Measurements from ENCODE around the gene MYT1. TPM values are rescaled to one million over a fixed set of nuclear protein-coding genes. Genes with fewer than 3 reads are reported as not detected.

The MYT1 gene
- total and polyA plus RNA-seq, 2 of the 13 experiments (the other 11 are each of a cell fraction or from before 2014, with no cell fraction given), result 0.58 to 2.5 TPM

- TF ChIP-seq ZNF362 (CRISPR knock-in tag; IDR thresholded peaks at IDR 0.05; ENCODE audit: borderline replicate concordance) (peak; percentile 50; the same call in 1 of the 2 replicates), ZFX (CRISPR knock-in tag; IDR thresholded peaks at IDR 0.05; ENCODE audit: low read depth) (peak; percentile 63), ZFP1 (CRISPR knock-in tag; IDR thresholded peaks at IDR 0.05) (peak; percentile 55; the same call in 1 of the 2 replicates), AKNA (CRISPR knock-in tag; IDR thresholded peaks at IDR 0.05; ENCODE audit: borderline replicate concordance) (no peak), ZBTB2 (CRISPR knock-in tag; IDR thresholded peaks at IDR 0.05; ENCODE audit: low read depth) (no peak), PRPF4 (IDR thresholded peaks at IDR 0.05; ENCODE audit: low read depth, low read length, poor library complexity, severe bottlenecking) (peak; percentile 97), ZNF672 (CRISPR knock-in tag; IDR thresholded peaks at IDR 0.05) (no peak), MAZ (IDR thresholded peaks at IDR 0.05; ENCODE audit: borderline replicate concordance, low read depth, low read length) (peak; percentile 99), MAZ (CRISPR knock-in tag; IDR thresholded peaks at IDR 0.05; ENCODE audit: low read depth) (peak; percentile 98), LCORL (IDR thresholded peaks at IDR 0.05) (no peak), LCORL (CRISPR knock-in tag; IDR thresholded peaks at IDR 0.05) (peak; percentile 66; the same call in 1 of the 2 replicates), RFXANK (CRISPR knock-in tag; IDR thresholded peaks at IDR 0.05) (no peak), PPARG (CRISPR knock-in tag; conservative IDR thresholded peaks at IDR 0.05) (peak; percentile 34; the same call in 1 of the 2 replicates), NR1H2 (CRISPR knock-in tag; IDR thresholded peaks at IDR 0.05; ENCODE audit: borderline replicate concordance, low read depth) (no peak), SMAD9 (CRISPR knock-in tag; IDR thresholded peaks at IDR 0.05) (no peak), ZNF83 (CRISPR knock-in tag; IDR thresholded peaks at IDR 0.05; ENCODE audit: borderline replicate concordance) (no peak), ZNF513 (CRISPR knock-in tag; conservative IDR thresholded peaks at IDR 0.05) (no peak), ARHGAP35 (CRISPR knock-in tag; IDR thresholded peaks at IDR 0.05; ENCODE audit: borderline replicate concordance) (no peak; the same call in 1 of the 2 replicates), HOXA7 (CRISPR knock-in tag; IDR thresholded peaks at IDR 0.05) (no peak), ZMAT5 (CRISPR knock-in tag; IDR thresholded peaks at IDR 0.05; ENCODE audit: borderline replicate concordance, low read depth) (no peak), DR1 (CRISPR knock-in tag; IDR thresholded peaks at IDR 0.05) (no peak)
These were observed 59.3 kb downstream of the MYT1 start (continued) for GRCh38 chr20:64223526-64224067.

Measured in HepG2 (cell line).